GM19452 (cell line): Measurements from ENCODE around the gene DYNC1I1.

ENCODE experiments used
- ATAC-seq: cut with Tn5 transposase; IDR thresholded peaks from one replicate; pipeline ENCODE4 v1.9.1; 2021; ENCODE audit not compliant: unreplicated experiment

Gene DYNC1I1

DNA sequence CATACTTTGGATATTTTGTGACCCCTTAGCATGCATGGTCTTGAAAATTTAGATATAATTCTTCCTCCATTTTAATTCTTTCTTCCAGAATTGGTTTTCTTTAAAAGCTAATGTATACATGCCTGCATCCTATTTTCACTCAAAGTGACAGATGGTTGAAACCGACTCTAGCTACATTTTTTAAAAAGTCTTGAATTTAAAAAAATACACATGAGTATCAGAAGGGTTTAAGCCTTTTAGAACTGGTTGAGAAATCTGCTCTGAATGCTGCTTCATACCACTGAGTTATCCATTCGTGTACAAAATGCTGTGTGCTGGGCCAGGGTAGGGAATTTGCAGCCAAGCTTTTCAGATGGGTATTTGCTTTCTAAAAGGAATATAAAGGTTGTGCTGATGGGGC is 16.5 kb downstream of the DYNC1I1 start:
- ATAC-seq: no peak

DNA sequence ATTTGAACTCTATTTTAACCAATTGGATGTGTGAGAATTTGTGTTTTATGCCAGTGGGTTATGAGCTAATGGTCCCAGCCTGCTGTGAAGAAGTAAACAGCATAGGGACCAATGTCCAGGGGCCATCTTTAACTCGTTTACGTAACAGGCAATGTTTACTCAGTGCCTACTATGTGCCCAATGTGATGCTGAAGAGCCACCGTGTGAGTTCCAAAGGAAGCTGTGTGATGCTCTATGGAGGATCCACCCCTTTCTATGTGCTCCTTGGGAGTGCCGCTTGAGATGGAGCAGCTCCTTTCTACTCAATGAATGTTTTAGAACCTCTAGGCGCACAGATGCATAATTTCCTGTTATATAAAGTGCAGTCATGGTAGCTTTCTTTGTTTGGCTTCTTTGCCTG is 21.3 kb downstream of the DYNC1I1 start:
- no peak for ATAC-seq

DNA sequence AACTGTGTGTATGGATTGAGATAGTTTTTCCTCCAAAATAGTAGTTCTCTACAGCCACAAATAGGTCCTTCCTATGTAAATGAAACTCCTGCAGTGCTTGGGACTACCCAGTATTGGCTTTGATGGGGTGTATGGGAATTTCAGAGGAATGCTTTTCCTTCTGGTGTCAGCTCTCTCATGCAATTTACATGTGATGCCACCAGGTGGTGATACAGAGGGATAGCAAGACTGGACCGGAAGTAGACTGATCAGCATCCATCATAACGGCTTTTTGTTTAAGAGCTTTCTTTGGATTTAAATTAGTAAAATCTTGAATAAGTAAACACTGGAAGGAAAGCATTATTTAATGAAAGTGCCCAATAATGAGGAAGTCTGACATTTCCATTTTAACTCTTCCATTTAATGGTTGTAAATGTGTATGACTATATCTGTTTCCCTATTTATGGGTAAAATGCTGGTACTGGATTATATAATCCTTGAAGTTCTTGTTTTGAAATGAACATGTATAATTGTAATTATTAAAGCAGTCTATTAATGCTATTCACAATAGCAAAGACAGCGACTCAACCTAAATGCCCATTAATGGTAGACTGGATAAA is 22.7 kb downstream of the DYNC1I1 start:
- no peak for ATAC-seq

DNA sequence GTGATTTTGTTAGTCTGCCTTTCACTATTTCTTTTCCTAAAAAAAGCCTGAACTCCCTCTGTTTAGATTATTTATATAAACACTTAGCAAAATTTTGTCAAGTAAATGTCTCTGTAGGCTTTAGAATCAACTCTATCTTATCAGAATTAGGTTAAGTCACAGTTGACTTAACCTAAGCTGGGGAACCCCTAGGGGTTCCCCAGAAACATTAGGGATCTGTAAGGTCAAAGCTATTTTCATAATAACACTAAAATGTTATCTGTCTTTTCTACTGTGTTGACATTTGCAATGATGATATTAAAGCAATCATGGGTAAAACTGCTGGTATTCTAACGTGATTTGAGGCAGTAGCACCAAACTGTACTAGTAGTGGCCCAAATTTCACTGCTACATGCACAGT is 24.3 kb downstream of the DYNC1I1 start:
- ATAC-seq: no peak

DNA sequence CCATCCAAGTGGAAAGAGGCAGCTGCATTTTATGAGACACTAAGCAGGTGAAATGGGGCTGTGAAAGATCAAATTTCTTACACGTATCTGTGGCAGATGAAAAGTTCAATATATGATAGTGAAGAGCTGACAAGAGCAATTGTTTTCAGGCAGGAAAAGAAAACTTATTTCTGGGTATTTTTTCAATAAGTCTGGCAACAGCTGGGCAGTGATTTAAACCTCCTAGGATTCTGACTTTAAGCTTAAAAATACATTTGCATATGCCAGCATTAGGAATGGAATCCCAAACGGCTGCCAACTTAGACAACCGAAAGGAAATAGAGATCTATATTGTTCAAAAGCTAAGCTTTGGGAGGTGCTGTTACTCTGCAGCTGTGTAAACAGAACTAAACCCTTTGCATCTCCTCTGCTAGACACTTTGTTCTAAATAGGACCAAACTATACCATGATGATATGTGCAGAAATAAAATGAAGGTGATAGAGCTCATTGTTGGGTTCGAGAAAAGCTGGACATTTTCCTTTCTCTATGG is 26.1 kb downstream of the DYNC1I1 start:
- ATAC-seq: no peak

DNA sequence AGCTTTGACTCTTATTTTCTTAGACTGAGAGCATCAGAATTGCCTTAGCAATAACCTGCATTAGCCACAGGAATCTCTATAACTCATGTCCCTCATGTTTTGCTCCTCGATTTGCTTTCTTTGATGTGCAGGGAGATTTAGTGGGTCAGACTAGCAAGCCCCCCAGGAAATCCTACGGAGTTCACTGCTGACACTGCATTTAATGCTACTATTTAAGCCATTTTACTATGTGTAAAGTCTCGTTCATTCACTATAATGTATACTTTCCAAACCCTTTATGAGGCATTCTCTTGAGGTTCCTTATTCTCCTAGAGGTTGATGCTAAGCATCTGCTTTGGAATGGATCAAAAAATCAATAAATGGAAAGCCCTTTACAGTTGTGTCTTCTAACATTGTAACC is 28.4 kb downstream of the DYNC1I1 start:
- no peak for ATAC-seq

DNA sequence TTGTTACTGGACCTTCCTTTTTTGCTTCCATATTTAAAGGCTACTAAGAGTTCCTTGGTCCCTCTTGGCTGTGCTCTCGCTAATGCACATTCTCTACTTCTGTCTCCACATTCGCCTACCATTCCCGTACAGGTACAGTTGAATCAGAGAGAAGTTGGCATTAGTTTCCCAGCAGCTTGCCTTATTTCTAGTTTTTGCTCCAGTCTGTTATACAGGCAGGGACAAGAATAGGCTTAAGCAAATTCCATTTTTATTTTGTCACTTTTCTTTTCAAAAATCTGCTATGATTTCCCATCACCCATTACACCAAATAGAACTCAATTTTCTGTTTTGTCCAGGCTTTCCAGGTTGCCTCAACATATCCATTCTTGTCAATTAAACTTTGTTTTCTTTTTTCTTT is 29.9 kb downstream of the DYNC1I1 start:
- ATAC-seq: no peak

DNA sequence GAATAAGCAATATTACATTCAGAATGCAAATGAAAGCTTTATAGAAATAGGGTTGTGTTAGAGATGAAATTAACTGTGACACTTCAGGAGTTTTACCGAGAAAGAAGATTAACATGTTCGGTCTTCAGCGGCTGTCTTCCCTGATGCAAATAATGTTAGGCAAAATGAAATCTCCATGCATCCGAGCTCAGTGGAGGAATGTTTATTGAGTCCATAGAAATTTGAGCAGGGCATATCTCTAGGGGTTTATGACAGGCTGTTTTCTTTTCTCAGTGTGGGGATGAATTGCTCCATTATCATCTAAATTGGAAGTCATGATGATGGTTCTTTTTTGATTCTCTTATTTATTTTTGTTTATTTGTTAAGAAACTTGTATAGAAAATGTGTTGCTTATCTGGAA is 31.7 kb downstream of the DYNC1I1 start:
- no peak for ATAC-seq

DNA sequence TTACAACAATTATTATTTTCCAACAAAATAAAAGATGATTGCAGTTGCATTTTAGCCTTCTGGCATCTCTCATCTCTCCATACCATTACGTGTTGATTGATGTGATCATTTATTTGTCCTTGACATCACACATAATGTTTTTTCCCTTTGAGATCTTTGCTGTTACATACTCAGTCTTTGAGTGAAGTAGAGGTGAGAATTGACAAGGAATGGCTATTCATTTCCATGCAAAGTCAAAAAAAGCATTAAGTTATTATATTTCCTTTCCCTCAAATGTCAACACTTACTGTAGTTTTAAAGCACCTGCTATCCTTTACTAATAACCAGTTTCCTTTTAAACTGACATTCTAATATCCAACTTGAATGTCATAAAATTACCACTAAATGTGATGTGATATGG is 33.6 kb downstream of the DYNC1I1 start:
- ATAC-seq: no peak

DNA sequence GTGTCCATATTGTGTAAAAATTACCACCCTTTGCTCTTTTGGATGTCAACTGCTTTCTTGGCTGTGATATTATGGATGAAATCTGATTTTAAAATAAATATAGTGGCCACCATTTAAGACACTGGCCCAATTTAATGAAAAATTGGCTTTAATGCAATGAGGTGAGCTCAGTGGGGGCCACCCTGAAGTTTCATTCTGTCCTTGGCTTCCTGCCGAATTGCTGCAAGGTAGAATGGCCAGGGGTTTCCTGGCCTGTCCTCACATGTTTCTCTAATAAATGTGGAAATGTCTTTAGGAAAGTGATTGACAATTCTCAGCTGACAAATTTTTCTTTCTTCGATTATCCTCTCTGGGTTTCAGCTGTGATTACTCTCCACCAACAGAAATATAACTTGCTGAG is 36.0 kb downstream of the DYNC1I1 start:
- no peak for ATAC-seq

DNA sequence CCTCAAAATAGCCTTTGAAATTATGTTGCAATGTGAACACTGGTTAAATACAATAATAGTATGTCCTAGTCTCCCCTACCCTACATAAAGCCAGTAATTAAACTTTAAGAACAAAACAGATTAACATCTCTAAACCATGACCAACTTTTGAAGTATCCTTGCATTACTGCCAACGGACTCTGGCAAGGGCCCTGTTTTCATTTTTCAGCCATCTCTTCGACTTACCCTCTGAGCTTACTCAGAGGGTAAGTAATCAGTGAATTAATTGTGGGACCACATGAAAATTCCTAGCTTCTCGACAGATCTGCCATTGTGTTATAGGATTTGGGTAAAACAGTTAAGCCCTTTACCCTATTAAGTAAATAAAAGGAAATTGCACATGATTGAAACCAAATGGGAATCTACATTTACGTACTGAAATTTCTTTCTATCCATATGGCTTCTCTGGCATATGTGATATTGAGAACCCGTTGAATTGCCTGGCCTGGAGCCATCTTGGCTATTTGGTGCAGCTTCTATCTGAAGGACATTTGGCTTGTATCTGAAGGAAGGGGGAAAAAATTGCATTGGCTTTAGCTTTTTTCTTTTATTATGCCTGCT is 39.6 kb downstream of the DYNC1I1 start:
- ATAC-seq: no peak

DNA sequence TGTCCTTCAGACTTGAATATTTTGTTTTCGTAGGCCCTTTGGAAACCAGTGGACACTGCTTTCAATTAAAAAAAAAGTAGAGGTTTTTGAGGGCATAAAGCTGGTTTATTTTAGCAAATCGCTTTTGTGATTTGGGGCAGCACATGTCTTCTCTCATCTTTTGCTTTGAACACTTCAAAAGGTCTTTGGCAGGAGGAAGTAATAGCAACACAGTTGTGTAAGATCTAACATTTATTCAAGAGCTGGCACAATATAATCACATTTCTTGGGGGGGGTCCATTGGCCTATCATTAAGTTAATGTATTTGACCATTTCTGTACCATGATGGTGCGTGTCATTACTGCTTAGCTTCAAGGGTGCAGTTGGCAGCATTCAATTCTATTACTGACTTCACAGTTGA is 42.4 kb downstream of the DYNC1I1 start:
- ATAC-seq: no peak

DNA sequence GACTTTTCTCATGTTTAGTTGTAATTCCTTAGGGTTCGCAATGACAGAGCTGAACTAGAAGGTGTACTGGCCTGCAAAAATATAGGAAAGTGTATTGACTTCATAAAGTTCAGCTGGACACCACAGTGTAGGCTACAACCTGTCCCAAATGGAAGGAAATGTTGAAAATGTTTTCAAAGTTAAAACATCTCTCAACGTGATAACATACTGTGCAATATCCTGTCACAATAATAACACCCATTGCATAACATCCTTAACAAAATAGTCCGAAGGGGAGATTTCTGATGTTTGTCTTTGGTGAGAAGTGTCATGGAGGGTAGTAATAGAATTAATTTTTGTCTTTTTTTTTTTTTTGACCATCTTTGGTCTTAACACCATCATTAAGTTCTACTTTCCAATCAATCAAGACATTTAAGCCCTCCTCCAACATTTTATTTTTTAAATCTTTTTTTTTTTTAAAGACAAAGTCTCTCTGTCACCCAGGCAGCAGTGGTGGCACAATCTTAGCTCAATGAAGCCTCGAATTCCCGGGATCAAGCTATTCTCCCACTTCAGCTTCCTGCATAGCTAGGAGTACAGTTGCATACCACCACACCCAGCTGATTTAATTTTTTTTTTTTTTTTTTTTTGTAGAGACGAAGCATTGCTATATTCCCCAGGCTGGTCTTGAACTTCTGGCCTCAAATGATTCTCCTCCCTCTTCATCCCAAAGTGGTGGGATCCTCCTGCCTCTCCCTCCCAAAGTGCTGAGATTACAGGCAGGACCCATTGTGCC is 45.7 kb downstream of the DYNC1I1 start:
- no peak for ATAC-seq

DNA sequence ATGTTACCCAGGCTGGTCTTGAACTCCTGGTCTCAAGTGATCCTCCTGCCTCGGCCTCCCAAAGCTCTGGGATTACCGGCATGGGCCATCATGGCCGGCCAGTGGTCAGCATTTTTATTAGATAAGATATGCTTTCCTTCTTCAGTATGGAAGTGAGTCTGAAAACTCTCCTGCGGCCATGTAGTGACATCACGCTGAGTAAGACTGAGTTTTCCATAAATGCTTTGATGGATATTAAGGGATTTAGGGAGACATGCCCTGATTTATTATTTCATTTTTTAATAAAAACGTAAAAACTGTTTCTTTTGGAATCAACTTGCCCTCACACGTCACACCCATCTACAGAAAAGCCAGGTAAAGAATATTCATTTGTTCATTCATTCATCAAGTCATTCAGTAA is 48.4 kb downstream of the DYNC1I1 start:
- ATAC-seq: no peak

DNA sequence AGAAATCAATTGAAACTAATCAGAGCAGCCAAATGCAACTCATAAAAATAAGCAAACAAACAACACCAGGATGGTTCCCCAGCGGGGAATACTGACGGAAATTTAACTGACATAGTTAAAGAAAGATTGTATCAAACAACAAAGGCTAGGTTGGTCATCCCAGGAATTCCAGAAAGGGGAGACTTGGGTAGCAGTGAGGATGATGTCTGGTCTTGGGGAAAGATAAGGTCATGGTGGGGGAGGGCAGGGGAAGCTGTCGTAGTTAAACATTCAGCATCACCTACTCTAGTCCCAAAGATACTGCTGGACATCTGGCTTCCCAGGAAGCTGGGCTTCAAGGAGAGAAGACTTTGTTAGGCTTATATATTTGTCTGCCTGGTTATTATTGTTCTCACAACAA is 50.4 kb downstream of the DYNC1I1 start:
- no peak for ATAC-seq

DNA sequence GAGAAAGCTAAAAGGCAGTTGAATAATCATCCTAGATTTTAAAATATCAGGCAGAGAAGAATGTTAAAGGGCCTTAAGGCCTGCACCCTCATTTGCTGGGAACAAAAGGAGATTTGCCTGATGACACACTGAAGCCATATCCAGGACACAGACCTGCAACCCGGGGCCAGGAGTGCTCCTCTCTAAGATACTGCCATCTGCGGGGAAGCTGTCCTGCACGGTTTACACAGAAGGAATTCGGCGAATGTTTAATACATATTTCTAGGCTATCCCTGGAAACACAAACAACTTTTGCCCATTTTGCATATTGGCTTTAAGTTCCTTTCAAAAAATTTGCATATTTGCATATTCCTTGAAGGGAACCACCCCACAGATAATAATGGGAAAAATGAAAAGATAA is 52.3 kb downstream of the DYNC1I1 start:
- no peak for ATAC-seq

DNA sequence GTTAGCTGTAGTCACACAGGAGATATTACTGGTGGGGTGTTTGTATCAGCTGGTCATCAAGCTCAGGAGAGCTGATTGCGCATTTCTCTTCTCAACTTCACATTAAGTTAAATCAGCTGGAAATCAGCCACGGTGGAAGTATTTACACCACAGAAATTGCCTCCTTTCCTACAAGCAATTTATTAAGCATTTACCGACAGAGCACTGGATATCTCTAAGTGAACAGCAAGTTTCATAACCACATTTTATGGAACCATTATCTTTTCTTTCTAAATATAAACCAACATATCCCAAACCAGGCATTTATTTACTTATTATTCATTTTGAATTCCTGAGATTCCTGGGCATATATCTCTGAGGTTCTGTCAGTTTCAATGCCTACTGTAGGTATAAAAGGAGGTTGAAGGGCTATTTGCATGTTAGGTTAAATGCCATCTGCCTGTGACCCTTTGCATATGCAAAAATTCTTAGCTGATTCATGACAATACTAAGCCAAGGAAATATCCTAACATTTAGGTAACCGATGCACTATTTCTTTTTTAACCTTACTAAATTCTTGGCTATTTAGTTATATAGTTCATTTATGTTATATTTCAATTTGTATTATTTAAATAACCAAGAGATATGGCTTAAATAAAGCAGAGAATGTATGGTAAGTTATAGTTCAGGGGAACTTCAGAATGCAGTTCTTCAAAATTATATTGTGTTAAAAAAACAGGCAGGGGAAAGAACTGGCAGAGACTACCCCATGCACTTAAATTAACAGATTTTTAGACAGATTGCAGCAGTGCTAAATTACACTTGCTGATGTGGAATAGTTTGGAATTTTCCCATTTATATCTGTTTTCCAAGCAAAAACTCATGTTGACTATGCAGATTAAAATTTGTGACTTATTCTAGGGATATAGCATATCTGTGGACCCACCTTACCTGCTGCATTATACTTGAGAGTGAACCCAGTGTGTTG is 56.8 kb downstream of the DYNC1I1 start:
- no peak for ATAC-seq

DNA sequence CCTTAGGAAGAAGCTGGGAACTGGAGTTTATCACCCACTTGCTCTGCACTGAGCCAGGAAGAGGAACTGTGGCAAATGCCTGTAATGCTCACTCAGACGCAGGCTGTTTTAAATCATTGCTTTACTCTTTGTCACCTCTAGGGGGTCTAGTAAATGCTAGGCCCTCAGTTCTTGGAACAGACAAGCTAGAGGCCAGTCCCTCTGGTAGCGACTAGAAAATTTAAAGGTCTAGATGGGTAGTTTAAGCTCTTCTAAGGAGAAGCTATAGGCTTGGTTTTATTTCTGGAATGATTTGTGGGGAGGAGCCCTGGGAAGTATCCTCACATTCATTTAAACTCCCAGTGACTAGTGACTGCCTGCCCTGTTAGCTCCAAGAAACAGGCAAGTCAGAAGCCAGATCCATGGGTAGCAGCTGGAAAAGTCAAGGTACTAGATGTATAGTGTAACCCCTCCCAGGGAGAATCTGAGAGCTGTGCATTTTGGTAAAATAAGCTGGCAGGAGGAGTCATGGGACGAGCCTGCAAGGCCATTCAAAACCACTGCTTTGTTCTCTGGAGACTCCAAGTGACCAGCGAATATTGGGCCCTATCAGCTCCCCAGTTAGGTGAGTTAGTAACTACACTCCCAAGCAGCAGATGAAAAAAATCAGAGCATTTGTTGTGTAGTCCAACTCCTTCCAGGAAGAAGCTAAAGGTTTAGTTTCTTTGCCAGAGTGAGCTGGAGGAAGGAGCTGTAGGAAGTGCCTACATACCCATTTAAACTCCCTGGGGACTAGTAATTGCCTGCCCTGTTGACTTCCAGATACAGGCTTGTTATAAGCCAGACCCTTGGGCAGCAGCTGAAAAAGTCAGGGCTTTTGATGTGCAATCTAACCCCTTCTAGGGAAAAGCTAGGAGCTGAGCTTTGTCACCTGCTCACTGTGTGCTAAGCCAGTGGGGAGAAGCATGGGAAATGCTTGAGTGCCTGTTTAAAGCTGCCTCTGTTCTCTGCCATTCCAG is 68.9 kb downstream of the DYNC1I1 start:
- ATAC-seq: peak; percentile 84

DNA sequence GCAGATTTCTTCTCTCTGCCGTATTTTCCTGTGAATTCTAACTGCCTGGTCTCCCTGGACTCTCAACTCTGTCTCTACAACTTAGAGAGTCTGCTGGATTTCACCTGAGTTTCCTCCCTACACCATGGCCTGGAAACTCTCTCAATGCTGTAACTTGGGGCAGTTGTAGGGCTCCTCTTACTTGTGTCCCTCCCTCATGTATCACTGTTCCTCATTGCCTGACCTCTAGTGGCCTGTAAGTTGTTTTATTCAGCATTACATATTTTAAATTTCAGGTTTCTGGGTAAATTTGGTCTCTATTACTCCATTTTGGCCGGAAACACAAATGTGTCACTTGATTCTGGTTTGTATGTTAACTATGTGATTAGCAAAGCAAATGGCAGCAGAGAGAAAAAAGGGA is 70.9 kb downstream of the DYNC1I1 start:
- ATAC-seq: no peak

DNA sequence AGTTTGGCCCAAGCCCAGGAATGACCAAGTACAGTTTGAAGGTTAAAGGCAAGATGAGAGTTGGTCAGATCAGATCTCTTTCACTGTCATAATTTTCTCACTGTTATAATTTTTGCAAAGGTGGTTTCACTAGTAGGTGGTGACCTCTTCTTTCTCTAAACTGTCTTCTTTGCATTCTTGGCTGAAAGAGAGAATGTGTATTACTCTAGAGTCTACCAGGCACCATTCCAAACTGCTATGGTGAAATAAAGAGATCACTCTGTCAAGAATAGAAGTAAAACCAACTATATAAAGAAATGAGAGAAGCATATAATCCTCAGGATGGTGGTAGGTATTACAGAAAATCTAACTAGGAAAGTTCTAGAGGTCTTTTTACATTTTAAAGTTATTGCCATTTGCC is 72.7 kb downstream of the DYNC1I1 start:
- ATAC-seq: no peak
